HCT116 (cell line): ENCODE measurements around the gene XPO4.

ENCODE experiments used
- EZH2 ChIP-seq: fragments of 200-600 bp; sonication (generic); IDR thresholded peaks from 2 replicates; pipeline ENCODE4 v1.6.1; 2017; ENCODE audit warnings: antibody characterized with exemption, mixed run types
- POLR2A ChIP-seq: IDR thresholded peaks from 2 replicates; pipeline ENCODE4 v1.7.0; 2011; ENCODE audit warnings: borderline replicate concordance; ENCODE audit not compliant: insufficient read depth, insufficient read length; ENCODE audit errors: extremely low read depth
- RAD21 ChIP-seq: IDR thresholded peaks from 2 replicates; pipeline ENCODE4 v1.6.1; 2012; ENCODE audit warnings: low read depth, mild to moderate bottlenecking
- SIN3A ChIP-seq: IDR thresholded peaks from 2 replicates; pipeline ENCODE4 v1.6.1; 2012; ENCODE audit warnings: low read depth
- TF ChIP-seq, protein P1 (sequence below), 3 experiments: fragments of 200-600 bp in 1 of 3; sonication (generic) in 1 of 3; IDR thresholded peaks in 2 of 3; conservative IDR thresholded peaks in 1 of 3; 2 replicates each; pipeline ENCODE4 v1.5.1; 2012 to 2017; ENCODE audit warnings: low read depth in 2 of 3, low read length in 2 of 3, antibody characterized with exemption in 1 of 3, borderline replicate concordance in 1 of 3, control low read depth in 1 of 3, mild to moderate bottlenecking in 1 of 3, mixed read lengths in 1 of 3, mixed run types in 1 of 3, moderate library complexity in 1 of 3; ENCODE audit not compliant: insufficient read depth in 1 of 3

GRCh38 chr13:20891034-20891433 is 11.5 kb downstream of the XPO4 start:
- TF ChIP-seq, protein P1, sequence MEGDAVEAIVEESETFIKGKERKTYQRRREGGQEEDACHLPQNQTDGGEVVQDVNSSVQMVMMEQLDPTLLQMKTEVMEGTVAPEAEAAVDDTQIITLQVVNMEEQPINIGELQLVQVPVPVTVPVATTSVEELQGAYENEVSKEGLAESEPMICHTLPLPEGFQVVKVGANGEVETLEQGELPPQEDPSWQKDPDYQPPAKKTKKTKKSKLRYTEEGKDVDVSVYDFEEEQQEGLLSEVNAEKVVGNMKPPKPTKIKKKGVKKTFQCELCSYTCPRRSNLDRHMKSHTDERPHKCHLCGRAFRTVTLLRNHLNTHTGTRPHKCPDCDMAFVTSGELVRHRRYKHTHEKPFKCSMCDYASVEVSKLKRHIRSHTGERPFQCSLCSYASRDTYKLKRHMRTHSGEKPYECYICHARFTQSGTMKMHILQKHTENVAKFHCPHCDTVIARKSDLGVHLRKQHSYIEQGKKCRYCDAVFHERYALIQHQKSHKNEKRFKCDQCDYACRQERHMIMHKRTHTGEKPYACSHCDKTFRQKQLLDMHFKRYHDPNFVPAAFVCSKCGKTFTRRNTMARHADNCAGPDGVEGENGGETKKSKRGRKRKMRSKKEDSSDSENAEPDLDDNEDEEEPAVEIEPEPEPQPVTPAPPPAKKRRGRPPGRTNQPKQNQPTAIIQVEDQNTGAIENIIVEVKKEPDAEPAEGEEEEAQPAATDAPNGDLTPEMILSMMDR (IDR thresholded peaks at IDR 0.05 in 2 of 3, conservative IDR thresholded peaks at IDR 0.05 in 1 of 3; ENCODE audit: borderline replicate concordance in 1 of 3, insufficient read depth in 1 of 3, low read depth in 2 of 3, low read length in 2 of 3): no peak
- TF ChIP-seq POLR2A (no peak), EZH2 (no peak), SIN3A (no peak), RAD21 (no peak)
